Neural crest cell (in vitro differentiated cells): Measurements from ENCODE around the gene LYPD6. TPM values are rescaled to one million over a fixed set of nuclear protein-coding genes. Genes with fewer than 3 reads are reported as not detected.

Source experiments
- DNase-seq: peaks from one replicate; pipeline ENCODE4 v3.0.0; 2021; ENCODE audit warnings: low read depth, mixed read lengths, low spot score
- H3K27ac Mint-ChIP-seq: one replicate; pipeline ENCODE4 v1.8.0; 2021; ENCODE audit warnings: mild to moderate bottlenecking, mixed read lengths; ENCODE audit not compliant: unreplicated experiment
- H3K27me3 Mint-ChIP-seq: 2 replicates; pipeline ENCODE4 v1.8.0; 2021; ENCODE audit warnings: low read depth, mild to moderate bottlenecking, mixed read lengths
- H3K36me3 Mint-ChIP-seq: 2 replicates; pipeline ENCODE4 v1.8.0; 2021; ENCODE audit warnings: low read depth, mild to moderate bottlenecking, mixed read lengths
- H3K4me1 Mint-ChIP-seq: 2 replicates; pipeline ENCODE4 v1.8.0; 2021; ENCODE audit warnings: mixed read lengths
- H3K4me3 Mint-ChIP-seq: one replicate; pipeline ENCODE4 v1.8.0; 2021; ENCODE audit warnings: mild to moderate bottlenecking, mixed read lengths
- H3K9me3 Mint-ChIP-seq: 2 replicates; pipeline ENCODE4 v1.8.0; 2021; ENCODE audit warnings: mixed read lengths
- total RNA-seq: library from RNA; stranded (reverse); gene quantifications from 2 replicates; pipeline ENCODE4 v1.2.1, GENCODE V29; 2021
- TF ChIP-seq, protein P1 (sequence below): fragments of 200-600 bp; sonication (generic); conservative IDR thresholded peaks from 2 replicates; pipeline ENCODE4 v1.5.0; 2021; ENCODE audit warnings: antibody characterized with exemption, mild to moderate bottlenecking

Gene LYPD6
- total RNA-seq, 1 donor from 2014 or later, result 7.1 TPM

DNA sequence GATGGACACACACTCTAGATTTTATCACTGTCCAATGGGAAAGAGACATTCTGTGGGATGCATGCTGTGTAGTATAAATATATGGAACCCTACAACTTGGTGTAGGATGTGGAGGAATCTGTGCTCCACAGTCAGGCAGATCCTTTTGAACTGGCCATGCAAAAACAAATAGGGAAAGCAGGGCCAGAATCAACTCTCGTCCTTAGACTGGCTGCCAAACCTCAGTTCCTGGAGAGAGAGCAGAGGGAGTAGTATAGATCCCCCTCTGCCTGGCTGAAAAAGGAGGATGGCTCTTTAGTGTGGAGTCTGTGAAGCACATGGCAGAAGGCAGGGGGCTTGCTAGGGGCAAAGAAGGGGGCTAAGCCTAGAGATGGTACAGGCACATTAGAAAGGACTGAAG lies 84.7 kb downstream of the LYPD6 start:
- TF ChIP-seq, protein P1, sequence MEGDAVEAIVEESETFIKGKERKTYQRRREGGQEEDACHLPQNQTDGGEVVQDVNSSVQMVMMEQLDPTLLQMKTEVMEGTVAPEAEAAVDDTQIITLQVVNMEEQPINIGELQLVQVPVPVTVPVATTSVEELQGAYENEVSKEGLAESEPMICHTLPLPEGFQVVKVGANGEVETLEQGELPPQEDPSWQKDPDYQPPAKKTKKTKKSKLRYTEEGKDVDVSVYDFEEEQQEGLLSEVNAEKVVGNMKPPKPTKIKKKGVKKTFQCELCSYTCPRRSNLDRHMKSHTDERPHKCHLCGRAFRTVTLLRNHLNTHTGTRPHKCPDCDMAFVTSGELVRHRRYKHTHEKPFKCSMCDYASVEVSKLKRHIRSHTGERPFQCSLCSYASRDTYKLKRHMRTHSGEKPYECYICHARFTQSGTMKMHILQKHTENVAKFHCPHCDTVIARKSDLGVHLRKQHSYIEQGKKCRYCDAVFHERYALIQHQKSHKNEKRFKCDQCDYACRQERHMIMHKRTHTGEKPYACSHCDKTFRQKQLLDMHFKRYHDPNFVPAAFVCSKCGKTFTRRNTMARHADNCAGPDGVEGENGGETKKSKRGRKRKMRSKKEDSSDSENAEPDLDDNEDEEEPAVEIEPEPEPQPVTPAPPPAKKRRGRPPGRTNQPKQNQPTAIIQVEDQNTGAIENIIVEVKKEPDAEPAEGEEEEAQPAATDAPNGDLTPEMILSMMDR, result no peak
- Mint-ChIP-seq H3K4me1 (peaks cover 8% of the 10 kb centered on the region), H3K27me3 (no peaks in the 10 kb centered on the region), H3K4me3 (no peak overlapping the region), H3K36me3 (no peaks in the 10 kb centered on the region), H3K27ac (no peak overlapping the region), H3K9me3 (no peaks in the 10 kb centered on the region)
- DNase-seq, result no peak

DNA sequence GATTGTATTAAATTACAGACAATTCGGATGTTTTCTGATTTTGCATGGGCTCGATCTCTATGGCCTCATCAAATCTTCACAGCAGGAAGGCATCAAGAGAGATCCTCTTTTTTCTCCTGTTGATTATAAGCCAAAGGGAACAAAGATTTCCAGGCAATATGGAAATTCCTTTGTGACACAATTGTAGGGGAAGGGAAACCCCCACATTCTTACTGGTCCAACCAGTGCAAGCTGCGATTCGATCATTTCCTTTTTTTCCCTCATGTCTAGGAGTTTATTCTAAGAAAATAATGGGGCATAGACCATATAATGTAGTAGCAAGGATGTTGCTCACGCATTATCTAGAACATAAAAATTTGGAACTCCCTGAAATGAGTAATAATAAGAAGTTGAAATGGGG lies 87.7 kb downstream of the LYPD6 start:
- no peaks in the 10 kb centered on the region for H3K27me3 Mint-ChIP-seq

DNA sequence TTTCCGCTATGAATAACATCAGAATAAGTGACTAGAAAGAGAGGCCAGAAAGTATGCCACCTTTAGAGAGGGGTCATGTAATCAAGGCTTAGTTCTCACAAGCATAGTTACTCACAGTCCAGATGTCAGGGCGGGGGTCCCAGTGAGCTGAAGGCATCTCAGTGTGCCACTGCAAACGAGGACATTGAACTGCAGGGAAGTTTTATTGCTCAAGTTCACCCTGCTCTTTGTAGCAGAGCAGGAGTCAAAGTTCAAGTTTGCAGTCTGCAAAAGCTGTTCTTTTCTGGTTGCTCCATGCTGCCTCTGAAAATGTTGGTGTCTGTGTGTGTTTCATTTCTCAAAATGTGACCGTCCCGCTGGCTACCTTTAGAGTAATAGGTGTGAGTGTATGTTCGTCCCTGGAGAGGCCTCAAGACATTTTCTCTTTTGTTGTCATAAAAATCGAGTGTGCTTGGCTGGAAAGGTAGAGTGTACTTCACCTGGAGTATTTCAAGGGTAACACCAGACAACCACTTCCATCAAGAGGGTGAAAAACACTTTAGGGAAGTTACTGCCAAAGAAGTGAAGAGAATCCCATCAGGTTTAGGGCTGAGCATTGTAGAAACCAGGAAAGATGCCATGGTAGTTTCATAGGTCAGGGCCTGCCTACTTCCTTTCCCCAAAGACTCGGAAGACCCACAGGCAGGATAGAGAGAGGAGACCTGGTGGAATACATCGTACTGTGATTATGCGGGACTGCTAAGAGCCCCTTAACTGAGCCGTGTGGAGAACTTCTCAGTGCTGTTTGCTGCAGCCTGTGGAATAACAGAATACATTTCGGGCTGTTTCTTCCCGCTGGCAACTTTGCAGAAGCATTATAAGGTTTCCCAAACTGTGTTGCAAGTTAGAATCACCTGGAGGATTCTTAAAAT lies 89.9 kb downstream of the LYPD6 start:
- no peaks in the 10 kb centered on the region for H3K9me3 Mint-ChIP-seq
- H3K4me3 Mint-ChIP-seq, result no peak overlapping the region
- DNase-seq, result no peak
- TF ChIP-seq, protein P1, result no peak
- no peak overlapping the region for H3K27ac Mint-ChIP-seq
- H3K27me3 Mint-ChIP-seq, result no peaks in the 10 kb centered on the region
- no peaks in the 10 kb centered on the region for H3K36me3 Mint-ChIP-seq
- peaks cover 12% of the 10 kb centered on the region for H3K4me1 Mint-ChIP-seq

More for the DNA sequence above, 87.7 kb downstream of the LYPD6 start:
- Mint-ChIP-seq H3K27ac (no peak overlapping the region), H3K4me1 (peaks cover 12% of the 10 kb centered on the region), H3K9me3 (no peaks in the 10 kb centered on the region), H3K4me3 (no peak overlapping the region), H3K36me3 (no peaks in the 10 kb centered on the region)
- no peak for DNase-seq
- TF ChIP-seq, protein P1, result no peak

DNA sequence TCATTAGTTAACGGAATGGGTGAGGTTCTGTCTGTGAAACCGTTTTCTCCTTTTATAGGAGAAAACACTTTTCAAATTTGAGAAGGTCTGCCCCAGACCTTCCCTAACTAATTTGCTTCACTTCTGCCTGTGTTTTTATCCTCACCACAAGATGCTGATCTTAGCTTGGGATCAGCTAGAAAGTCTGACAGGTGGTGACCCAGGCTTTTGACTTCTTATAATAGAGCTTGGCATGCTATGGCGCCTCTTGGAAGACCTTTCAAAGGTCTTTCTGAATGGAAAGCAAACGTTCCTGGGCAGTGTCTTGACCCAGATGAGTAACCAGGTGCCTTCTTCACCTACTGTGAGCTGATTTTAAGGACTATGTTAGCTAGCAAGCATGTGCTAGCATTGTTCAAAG lies 91.4 kb downstream of the LYPD6 start:
- Mint-ChIP-seq H3K27ac (no peak overlapping the region), H3K9me3 (peaks cover 2% of the 10 kb centered on the region), H3K4me1 (peaks cover 12% of the 10 kb centered on the region), H3K27me3 (no peaks in the 10 kb centered on the region), H3K36me3 (no peaks in the 10 kb centered on the region), H3K4me3 (no peak overlapping the region)
- TF ChIP-seq, protein P1, result no peak
- DNase-seq, result no peak

DNA sequence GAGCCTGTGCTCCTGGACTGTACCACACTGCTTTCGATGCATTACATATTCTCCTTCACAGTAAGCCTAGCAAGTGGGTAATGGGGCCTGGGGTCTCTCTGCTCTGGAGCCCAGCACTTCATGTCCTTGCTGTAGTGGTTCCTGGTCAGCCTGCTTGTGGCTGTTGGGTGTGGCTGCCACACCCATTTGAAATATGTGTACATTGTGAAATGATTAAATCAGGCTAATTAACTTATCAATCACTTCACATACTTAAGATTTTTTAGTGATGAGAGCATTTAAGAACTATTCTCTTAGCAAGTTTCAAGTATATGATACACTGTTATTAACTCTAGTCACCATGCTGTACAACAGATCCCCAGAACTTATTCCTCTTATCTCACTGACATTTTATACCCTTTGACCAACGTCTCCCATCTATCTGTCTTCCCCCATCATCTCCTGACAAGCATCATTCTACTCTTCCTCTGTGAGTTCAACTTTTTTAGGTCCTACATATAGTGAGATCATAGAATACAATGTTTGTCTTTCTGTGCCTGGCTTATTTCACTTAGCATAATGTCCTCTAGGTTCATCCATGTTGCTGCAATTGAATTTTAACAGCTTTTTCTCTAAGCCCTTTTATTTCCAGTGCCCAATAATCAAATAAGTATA lies 92.1 kb downstream of the LYPD6 start:
- TF ChIP-seq, protein P1, result no peak
- Mint-ChIP-seq H3K4me3 (no peak overlapping the region), H3K36me3 (no peaks in the 10 kb centered on the region), H3K9me3 (peaks cover 2% of the 10 kb centered on the region), H3K4me1 (peaks cover 12% of the 10 kb centered on the region), H3K27me3 (no peaks in the 10 kb centered on the region), H3K27ac (no peak overlapping the region)
- DNase-seq, result no peak
